Measurements from ENCODE around the gene HDGF.

DNA sequence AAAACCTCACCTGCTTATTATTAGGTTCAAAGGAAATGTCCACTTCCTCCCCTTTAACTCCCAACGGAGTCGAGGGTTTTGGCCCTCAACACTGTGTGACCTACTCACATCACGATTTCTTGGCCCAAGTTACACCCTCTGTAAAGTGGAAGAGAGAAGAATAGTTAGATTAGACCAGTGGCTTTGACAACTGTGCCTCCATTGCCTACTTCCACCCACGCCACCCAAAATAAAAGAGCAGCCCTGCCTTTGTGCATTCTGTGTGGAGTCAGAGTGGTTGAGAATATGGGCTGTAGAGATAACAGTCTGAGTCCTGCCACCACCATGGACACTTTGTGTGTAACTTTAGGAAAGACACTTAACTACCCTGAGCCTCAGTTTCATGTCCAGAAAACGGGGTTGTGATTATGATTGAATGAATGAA lies 4.1 kb upstream of the HDGF start:
- TF ChIP-seq POLR2AphosphoS5 (IDR thresholded peaks at IDR 0.05; ENCODE audit: low read depth, low read length) (no peak), TAF1 (IDR thresholded peaks at IDR 0.05; ENCODE audit: borderline replicate concordance, insufficient read depth, low read length) (no peak), SIN3A (IDR thresholded peaks at IDR 0.05; ENCODE audit: borderline replicate concordance, insufficient read depth, low read length) (no peak)
- TF ChIP-seq, protein P1, sequence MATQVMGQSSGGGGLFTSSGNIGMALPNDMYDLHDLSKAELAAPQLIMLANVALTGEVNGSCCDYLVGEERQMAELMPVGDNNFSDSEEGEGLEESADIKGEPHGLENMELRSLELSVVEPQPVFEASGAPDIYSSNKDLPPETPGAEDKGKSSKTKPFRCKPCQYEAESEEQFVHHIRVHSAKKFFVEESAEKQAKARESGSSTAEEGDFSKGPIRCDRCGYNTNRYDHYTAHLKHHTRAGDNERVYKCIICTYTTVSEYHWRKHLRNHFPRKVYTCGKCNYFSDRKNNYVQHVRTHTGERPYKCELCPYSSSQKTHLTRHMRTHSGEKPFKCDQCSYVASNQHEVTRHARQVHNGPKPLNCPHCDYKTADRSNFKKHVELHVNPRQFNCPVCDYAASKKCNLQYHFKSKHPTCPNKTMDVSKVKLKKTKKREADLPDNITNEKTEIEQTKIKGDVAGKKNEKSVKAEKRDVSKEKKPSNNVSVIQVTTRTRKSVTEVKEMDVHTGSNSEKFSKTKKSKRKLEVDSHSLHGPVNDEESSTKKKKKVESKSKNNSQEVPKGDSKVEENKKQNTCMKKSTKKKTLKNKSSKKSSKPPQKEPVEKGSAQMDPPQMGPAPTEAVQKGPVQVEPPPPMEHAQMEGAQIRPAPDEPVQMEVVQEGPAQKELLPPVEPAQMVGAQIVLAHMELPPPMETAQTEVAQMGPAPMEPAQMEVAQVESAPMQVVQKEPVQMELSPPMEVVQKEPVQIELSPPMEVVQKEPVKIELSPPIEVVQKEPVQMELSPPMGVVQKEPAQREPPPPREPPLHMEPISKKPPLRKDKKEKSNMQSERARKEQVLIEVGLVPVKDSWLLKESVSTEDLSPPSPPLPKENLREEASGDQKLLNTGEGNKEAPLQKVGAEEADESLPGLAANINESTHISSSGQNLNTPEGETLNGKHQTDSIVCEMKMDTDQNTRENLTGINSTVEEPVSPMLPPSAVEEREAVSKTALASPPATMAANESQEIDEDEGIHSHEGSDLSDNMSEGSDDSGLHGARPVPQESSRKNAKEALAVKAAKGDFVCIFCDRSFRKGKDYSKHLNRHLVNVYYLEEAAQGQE (IDR thresholded peaks at IDR 0.05; ENCODE audit: insufficient read depth in 1 of 2, low read depth in 2 of 2, low read length in 2 of 2) = no peak

Data from PFSK-1 (cell line).